ENCODE results near the gene DDX59.

- TF ChIP-seq FOXA1 (IDR thresholded peaks at IDR 0.05) (no peak), L3MBTL2 (conservative IDR thresholded peaks at IDR 0.05) (no peak), TARDBP (IDR thresholded peaks at IDR 0.05) (no peak), ELF4 (IDR thresholded peaks at IDR 0.05) (no peak), ARNT (IDR thresholded peaks at IDR 0.05) (no peak)
Measured at GRCh38 chr1:200694738-200695137, 25.0 kb upstream of the DDX59 start.
